Heart right ventricle (tissue), 16 donors: Measurements from ENCODE around the gene KCNK3. TPM values are rescaled to one million over a fixed set of nuclear protein-coding genes. Genes with fewer than 3 reads are reported as not detected.
"Not testable (repeated sequence)": the region's sequence is repeated elsewhere in the genome, so short reads cannot be mapped to it uniquely, and the experiment has no call there.

Experiments used
- ATAC-seq, 8 donors: fragments of 200-7000 bp; cut with Tn5 transposase; one replicate each; pipeline ENCODE4 v1.9.1; 2020; ENCODE audit warnings: mild to moderate bottlenecking in 8 of 8, moderate library complexity in 8 of 8, moderate number of reproducible peaks in 1 of 8
- DNase-seq, 2 donors: peaks; one replicate each; pipeline ENCODE4 v3.0.0-alpha.2; 2020
- H3K27ac ChIP-seq, 10 donors: fragments of 200-600 bp; sonication (generic) in 2 of 10; one replicate each; pipeline versions ENCODE4 v1.5.0 to v1.8.0; 2020 to 2022; ENCODE audit warnings: mild to moderate bottlenecking in 3 of 10
- H3K27me3 ChIP-seq, 7 donors: fragments of 200-600 bp; one replicate each; pipeline ENCODE4 v1.8.0; 2021 to 2022; ENCODE audit warnings: mild to moderate bottlenecking in 2 of 7
- H3K36me3 ChIP-seq, 9 donors: fragments of 200-600 bp; sonication (generic) in 1 of 9; one replicate each; pipeline versions ENCODE4 v1.5.0 to v1.8.0; 2020 to 2022; ENCODE audit warnings: mild to moderate bottlenecking in 2 of 9
- H3K4me1 ChIP-seq, 9 donors: fragments of 200-600 bp; sonication (generic) in 1 of 9; one replicate each; pipeline versions ENCODE4 v1.5.0 to v1.8.0; 2020 to 2022; ENCODE audit warnings: mild to moderate bottlenecking in 4 of 9
- H3K4me3 ChIP-seq, 10 donors: fragments of 200-600 bp; sonication (generic) in 2 of 10; one replicate each; pipeline versions ENCODE4 v1.5.0 to v1.8.0; 2020 to 2022; ENCODE audit warnings: mild to moderate bottlenecking in 7 of 10, moderate library complexity in 2 of 10
- H3K9me3 ChIP-seq, 11 donors: fragments of 200-600 bp in 10 of 11; sonication (generic) in 2 of 11; one replicate each; pipeline versions ENCODE4 v1.5.0 to v1.8.0; 2013 to 2022; ENCODE audit warnings: mild to moderate bottlenecking in 2 of 11, control low read depth in 1 of 11, moderate library complexity in 1 of 11
- WGBS, 2 donors: extraction: QIAGEN DNeasy Blood & Tissue Kit; methylation state at CpG; one replicate each; pipeline ENCODE4 v1.1.7; 2013; ENCODE audit warnings: inconsistent platforms in 1 of 2; 5-methylcytosine and 5-hydroxymethylcytosine counted together
- intact Hi-C, 10 donors: fragments of 100-400 bp; cut with DNase I; formaldehyde crosslinking; loops; one replicate each; pipeline versions ENCODE4 v1.11.1 to v1.14.2; 2022
- polyA plus RNA-seq, 2 donors: library from polyadenylated mRNA; stranded (reverse); fragments of 200-250 nt; gene quantifications; one replicate each; pipeline ENCODE4 v1.2.3, GENCODE V29; 2013
- total RNA-seq, 10 donors: library from RNA; stranded (reverse); fragmentation: NEBNext Ultra II Directional in 3 of 10; extraction: Animal tissue kit (Norgen Biotek cat#: 25700) in 3 of 10; gene quantifications; one replicate each; pipeline versions ENCODE4 v1.2.1 to v1.2.4, GENCODE V29; 2021 to 2023
- TF ChIP-seq, protein P1 (sequence below), 9 donors: fragments of 200-600 bp; sonication (generic) in 2 of 9; IDR thresholded peaks; one replicate each; pipeline versions ENCODE4 v1.5.0 to v1.8.0; 2021 to 2022; ENCODE audit warnings: antibody characterized with exemption in 9 of 9, mild to moderate bottlenecking in 5 of 9, moderate library complexity in 1 of 9
- donor health status: Arrhythmogenic right ventricular cardiomyopathy.
- donor health status: ischemic (EF 13 %, LVEDD 7.1; RV severe dilation, severe dysfunction).
- donor health status: healthy with polysubstance abuse.
- donor health status: DM: no; HTN: yes; CAD: no.
- donor health status: DM: no; HTN: no; CAD: no.
- donor health status: ischemic (EF 25% LVEDD 6.9; RV normal size, moderate dysfunction).
- donor health status: ischemic (EF 25% LVEDD 5.7; RV mildly dilated, moderate dysfunction).
- donor health status: healthy.
- donor health status: DM: yes; HTN: yes; CAD: no.
- donor health status: Ischemic cardiomyopathy.
- donor health status: ischemic (EF 35%, LVEDD 5.7; RV mildly dilated, moderate dysfunction).
- donor health status: nonischemic (EF 11% LVEDD 7.7; RV severe dilation, severe dysfunction).
- donor health status: DM: yes; HTN: yes; CAD: no.
- donor health status: PGD.
- donor health status: ischemic (EF 29% LVEDD 5.4; RV normal size, mild dysfunction).
- donor health status: nonischemic (EF 23%, LVEDD 6.1; RV moderate dilation, normal function).

The KCNK3 gene
- total and polyA plus RNA-seq, 12 donors = 0.19 to 6.8 (median 0.99) TPM

DNA sequence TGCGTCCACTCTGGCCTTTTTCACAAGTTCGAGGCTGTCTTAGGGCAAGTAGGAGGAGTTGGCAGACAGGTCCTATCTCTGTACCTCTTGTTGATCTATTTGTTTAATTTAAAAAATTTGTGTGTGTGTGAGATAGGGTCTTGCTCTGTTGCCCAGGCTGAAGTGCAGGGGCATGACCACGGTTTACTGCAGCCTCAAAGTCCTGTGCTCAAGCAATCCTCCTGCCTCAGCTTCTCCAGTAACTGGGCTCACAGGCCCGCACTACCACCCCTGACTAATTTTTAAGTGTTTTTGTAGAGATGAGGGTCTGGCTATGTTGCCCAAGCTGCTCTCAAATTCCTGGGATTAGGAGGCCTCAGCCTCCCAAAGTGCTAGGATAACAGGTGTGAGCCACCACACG, 67.3 kb downstream of the KCNK3 start:
- no peaks in the 10 kb centered on the region for H3K27me3 ChIP-seq
- WGBS, 2 donors = 95 to 97% methylated on average over 5 of the region's 5 CpGs
- H3K36me3 ChIP-seq = no peaks in the 10 kb centered on the region
- no peak overlapping the region for H3K27ac ChIP-seq
- no peak overlapping the region for H3K4me3 ChIP-seq
- TF ChIP-seq, protein P1, sequence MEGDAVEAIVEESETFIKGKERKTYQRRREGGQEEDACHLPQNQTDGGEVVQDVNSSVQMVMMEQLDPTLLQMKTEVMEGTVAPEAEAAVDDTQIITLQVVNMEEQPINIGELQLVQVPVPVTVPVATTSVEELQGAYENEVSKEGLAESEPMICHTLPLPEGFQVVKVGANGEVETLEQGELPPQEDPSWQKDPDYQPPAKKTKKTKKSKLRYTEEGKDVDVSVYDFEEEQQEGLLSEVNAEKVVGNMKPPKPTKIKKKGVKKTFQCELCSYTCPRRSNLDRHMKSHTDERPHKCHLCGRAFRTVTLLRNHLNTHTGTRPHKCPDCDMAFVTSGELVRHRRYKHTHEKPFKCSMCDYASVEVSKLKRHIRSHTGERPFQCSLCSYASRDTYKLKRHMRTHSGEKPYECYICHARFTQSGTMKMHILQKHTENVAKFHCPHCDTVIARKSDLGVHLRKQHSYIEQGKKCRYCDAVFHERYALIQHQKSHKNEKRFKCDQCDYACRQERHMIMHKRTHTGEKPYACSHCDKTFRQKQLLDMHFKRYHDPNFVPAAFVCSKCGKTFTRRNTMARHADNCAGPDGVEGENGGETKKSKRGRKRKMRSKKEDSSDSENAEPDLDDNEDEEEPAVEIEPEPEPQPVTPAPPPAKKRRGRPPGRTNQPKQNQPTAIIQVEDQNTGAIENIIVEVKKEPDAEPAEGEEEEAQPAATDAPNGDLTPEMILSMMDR (IDR thresholded peaks at IDR 0.05) = no peak
- ATAC-seq (no peak), DNase-seq (no peak)
- H3K9me3 ChIP-seq = no peaks in the 10 kb centered on the region
- intact Hi-C loops = no loop called here
- H3K4me1 ChIP-seq = peaks cover 6 to 35% (median 24%) of the 10 kb centered on the region in 9 donors

DNA sequence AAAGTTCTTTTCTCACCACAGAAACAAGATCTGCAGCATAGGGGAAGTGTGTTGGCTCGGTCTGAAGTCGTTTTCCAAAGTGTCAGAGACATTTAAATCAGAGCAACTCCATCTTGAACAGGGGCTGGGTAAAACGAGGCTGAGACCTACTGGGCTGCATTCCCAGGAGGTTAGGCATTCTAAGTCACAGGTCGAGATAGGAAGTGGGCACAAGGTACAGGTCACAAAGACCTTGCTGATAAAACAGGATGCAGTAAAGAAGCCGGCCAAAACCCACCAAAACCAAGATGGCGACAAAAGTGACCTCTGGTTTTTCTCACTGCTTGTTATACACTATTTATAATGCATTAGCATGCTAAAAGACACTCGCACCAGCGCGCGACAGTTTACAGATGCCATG, 68.5 kb downstream of the KCNK3 start:
- H3K4me1 ChIP-seq = peaks cover 6 to 47% (median 35%) of the 10 kb centered on the region in 9 donors
- H3K9me3 ChIP-seq, H3K4me3 ChIP-seq, DNase-seq, H3K27me3 ChIP-seq, H3K27ac ChIP-seq, H3K36me3 ChIP-seq, ATAC-seq, intact Hi-C loops: not testable (repeated sequence)
- WGBS, 2 donors = 71 to 76% methylated on average over 10 of the region's 10 CpGs

DNA sequence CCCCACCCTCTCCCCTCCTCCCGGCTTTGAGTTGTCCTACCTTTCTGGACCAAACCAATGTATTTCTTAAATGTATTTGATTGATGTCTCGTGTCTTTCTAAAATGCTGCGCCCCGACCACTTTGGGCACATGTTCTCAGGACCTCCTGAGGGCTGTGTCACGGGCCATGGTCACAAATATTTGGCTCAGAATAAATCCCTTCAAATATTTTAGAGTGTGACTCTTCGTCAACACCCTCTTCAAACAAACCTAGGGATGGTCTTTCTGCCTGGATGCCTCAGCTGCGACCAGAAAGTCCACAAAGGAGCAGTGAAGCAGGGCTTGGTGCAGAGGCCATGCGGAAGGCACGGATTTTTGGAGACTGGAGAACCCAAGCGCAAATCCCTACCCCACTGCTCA, 70.5 kb downstream of the KCNK3 start:
- Histone ChIP-seq H3K4me3 (no peak overlapping the region), H3K27ac (no peak overlapping the region)

DNA sequence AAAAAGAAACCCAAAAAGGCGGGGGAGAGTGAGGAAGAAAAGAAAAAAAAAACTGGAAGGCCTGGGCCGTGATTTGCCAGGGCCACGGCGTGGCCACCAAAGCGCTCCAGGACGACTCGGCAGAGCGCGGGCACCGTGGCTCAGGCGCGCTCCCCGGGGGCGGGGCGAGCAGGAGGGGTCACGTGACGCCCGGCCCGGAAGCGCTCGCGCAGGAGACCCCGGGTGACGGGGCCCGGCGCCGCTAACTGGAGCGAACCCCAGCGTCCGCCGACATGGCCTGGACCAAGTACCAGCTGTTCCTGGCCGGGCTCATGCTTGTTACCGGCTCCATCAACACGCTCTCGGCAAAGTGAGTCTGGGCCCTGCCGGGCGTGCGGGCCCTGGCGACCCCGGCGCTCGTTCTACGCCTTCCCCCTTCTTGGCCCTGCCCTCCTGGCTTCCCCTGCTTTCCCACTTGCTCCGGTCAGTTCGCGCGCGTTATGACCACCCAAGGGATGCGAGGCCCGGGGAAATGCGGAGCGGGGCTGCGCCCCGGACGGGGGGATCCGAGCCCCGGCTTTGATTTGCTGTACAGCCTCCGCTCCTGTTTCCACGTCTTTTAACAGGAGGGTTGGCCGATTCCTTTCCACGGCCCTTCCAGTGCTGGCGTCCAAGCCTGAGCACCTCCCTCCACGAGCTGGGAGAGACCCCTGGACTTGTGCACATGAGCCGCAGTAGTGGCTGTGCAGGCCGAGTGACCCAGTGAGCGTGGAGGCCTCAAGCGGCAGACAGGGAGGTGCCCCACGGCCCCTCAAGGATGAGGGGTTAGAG, 71.8 kb downstream of the KCNK3 start, which contains the start of gene SLC35F6:
SLC35F6 (plus strand) TSS at position 207 of the 810 bp plus-strand sequence; CDS start at position 273, 66 bp downstream.
- peak within 1 kb of the TSS; percentile 51 to 99 (median 85) for H3K4me3 ChIP-seq
- H3K4me1 ChIP-seq = peaks cover 2 to 56% (median 43%) of the 10 kb centered on the region in 9 donors
- TF ChIP-seq, protein P1 (IDR thresholded peaks at IDR 0.05) = no peak
- DNase-seq (peak; percentile 78 to 88), ATAC-seq (peak; percentile 93 to 97 (median 96))
- H3K36me3 ChIP-seq = peaks cover 0 to 3% (median 0%) of the 10 kb centered on the region in 9 donors
- H3K27me3 ChIP-seq = no peaks in the 10 kb centered on the region
- 0% methylated on average over 46 to 68 of the region's 68 CpGs for WGBS, 2 donors
- intact Hi-C loops = no loop called here
- H3K27ac ChIP-seq = peak within 1 kb of the TSS; percentile 44 to 97 (median 94)
- no peaks in the 10 kb centered on the region for H3K9me3 ChIP-seq

More for the DNA sequence above, 70.5 kb downstream of the KCNK3 start:
- ATAC-seq = no peak
- intact Hi-C loops = no loop called here
- Histone ChIP-seq H3K36me3 (peaks cover 0 to 3% (median 0%) of the 10 kb centered on the region in 9 donors), H3K27me3 (no peaks in the 10 kb centered on the region), H3K4me1 (peaks cover 4 to 51% (median 42%) of the 10 kb centered on the region in 9 donors), H3K9me3 (no peaks in the 10 kb centered on the region)
- TF ChIP-seq, protein P1 (IDR thresholded peaks at IDR 0.05) = no peak
- 93 to 96% methylated on average over 10 of the region's 10 CpGs for WGBS, 2 donors
- DNase-seq = no peak

DNA sequence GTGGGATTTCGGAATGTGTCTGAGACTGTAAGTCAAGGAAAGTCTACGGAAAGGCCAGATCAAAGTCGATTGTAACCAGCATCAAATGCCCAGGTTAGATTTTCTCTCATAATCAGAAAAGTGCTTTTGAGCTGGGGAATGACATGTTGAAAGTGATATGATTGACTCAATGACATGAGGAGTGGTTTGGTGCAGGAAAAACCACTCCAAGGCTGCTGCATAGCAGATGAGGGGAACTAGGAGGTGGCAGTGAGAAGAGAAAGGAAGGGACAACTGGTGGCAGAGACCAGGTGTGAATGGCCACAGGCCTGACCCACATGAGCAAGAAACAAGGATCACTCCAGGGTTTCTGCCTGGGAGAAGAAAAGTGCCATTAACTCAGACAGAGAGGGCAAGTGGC, 72.4 kb downstream of the KCNK3 start:
- no peak for ATAC-seq
- TF ChIP-seq, protein P1 (IDR thresholded peaks at IDR 0.05) = no peak
- Histone ChIP-seq H3K27ac (peak overlapping the region; percentile 44 to 97 (median 94)), H3K36me3 (peaks cover 0 to 3% (median 0%) of the 10 kb centered on the region in 9 donors), H3K27me3 (no peaks in the 10 kb centered on the region), H3K9me3 (no peaks in the 10 kb centered on the region), H3K4me1 (peaks cover 2 to 62% (median 49%) of the 10 kb centered on the region in 9 donors), H3K4me3 (peak overlapping the region; percentile 51 to 99 (median 85))
- WGBS, 2 donors = 29 to 34% methylated on average over 3 of the region's 3 CpGs
- DNase-seq = no peak
- intact Hi-C loops = no loop called here
